Suprapubic skin (tissue), 4 donors: ENCODE measurements around the gene RTP5.

Experiments
- EP300 ChIP-seq: sonication (generic); formaldehyde crosslinking; IDR thresholded peaks from one replicate; pipeline ENCODE4 v1.6.1; 2017; ENCODE audit warnings: antibody characterized with exemption
- POLR2A ChIP-seq, 2 donors: fragments of 450-650 bp; IDR thresholded peaks; one replicate each; pipeline ENCODE4 v1.6.1; 2017; ENCODE audit warnings: antibody characterized with exemption in 2 of 2, mild to moderate bottlenecking in 2 of 2, moderate library complexity in 2 of 2
- POLR2AphosphoS5 ChIP-seq, 3 donors: sonication (generic); formaldehyde crosslinking; IDR thresholded peaks; one replicate each; pipeline ENCODE4 v1.6.1; 2017; ENCODE audit warnings: antibody characterized with exemption in 3 of 3
- TF ChIP-seq, protein P1 (sequence below), 2 donors: fragments of 200-600 bp in 1 of 2; fragments of 450-650 bp in 1 of 2; sonication (generic) in 1 of 2; IDR thresholded peaks; one replicate each; pipeline ENCODE4 v1.5.1; 2016 to 2019; ENCODE audit warnings: antibody characterized with exemption in 2 of 2, mild to moderate bottlenecking in 1 of 2, moderate library complexity in 1 of 2

- TF ChIP-seq, protein P1, sequence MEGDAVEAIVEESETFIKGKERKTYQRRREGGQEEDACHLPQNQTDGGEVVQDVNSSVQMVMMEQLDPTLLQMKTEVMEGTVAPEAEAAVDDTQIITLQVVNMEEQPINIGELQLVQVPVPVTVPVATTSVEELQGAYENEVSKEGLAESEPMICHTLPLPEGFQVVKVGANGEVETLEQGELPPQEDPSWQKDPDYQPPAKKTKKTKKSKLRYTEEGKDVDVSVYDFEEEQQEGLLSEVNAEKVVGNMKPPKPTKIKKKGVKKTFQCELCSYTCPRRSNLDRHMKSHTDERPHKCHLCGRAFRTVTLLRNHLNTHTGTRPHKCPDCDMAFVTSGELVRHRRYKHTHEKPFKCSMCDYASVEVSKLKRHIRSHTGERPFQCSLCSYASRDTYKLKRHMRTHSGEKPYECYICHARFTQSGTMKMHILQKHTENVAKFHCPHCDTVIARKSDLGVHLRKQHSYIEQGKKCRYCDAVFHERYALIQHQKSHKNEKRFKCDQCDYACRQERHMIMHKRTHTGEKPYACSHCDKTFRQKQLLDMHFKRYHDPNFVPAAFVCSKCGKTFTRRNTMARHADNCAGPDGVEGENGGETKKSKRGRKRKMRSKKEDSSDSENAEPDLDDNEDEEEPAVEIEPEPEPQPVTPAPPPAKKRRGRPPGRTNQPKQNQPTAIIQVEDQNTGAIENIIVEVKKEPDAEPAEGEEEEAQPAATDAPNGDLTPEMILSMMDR (IDR thresholded peaks at IDR 0.05), result no peak
- TF ChIP-seq POLR2AphosphoS5 (IDR thresholded peaks at IDR 0.05) (no peak), POLR2A (IDR thresholded peaks at IDR 0.05) (no peak), EP300 (no peak)
Measured at GRCh38 chr2:241836292-241836691, 33.2 kb upstream of the RTP5 start.
